HepG2 (cell line): Measurements from ENCODE around the gene NGEF. TPM values are rescaled to one million over a fixed set of nuclear protein-coding genes. Genes with fewer than 3 reads are reported as not detected.

Experiments
- AGO2 ChIP-seq: fragments of 200-400 bp; formaldehyde crosslinking; optimal IDR thresholded peaks from 2 replicates; pipeline ENCODE3; 2017; ENCODE audit warnings: mild to moderate bottlenecking, low read depth, low read length, moderate library complexity
- FOXA1 ChIP-seq, 2 experiments: fragments of 450-650 bp in 1 of 2; sonication (generic) in 1 of 2; formaldehyde crosslinking in 1 of 2; IDR thresholded peaks; 2 replicates each; pipeline versions ENCODE4 v1.4.0 to v1.6.1; 2016 to 2020; ENCODE audit warnings: missing genetic modification reagents in 1 of 2
- FOXK1 ChIP-seq: sonication (generic); formaldehyde crosslinking; IDR thresholded peaks from 2 replicates; pipeline ENCODE4 v1.4.0; 2020; ENCODE audit warnings: low read depth, missing genetic modification reagents, borderline replicate concordance
- MAZ ChIP-seq, 2 experiments: sonication (generic) in 1 of 2; formaldehyde crosslinking in 1 of 2; IDR thresholded peaks; 2 replicates each; pipeline versions ENCODE4 v1.5.0 to v1.6.1; 2012 to 2020; ENCODE audit warnings: low read depth in 2 of 2, mild to moderate bottlenecking in 2 of 2, borderline replicate concordance in 1 of 2, improper control_type of control experiment in 1 of 2, low read length in 1 of 2, missing genetic modification reagents in 1 of 2, moderate library complexity in 1 of 2
- MIER3 ChIP-seq: IDR thresholded peaks from 2 replicates; pipeline ENCODE4 v1.6.1; 2016; ENCODE audit warnings: missing compliant biosample characterization, borderline replicate concordance
- PHF20 ChIP-seq: sonication (generic); formaldehyde crosslinking; IDR thresholded peaks from 2 replicates; pipeline ENCODE4 v1.5.0; 2020; ENCODE audit warnings: mild to moderate bottlenecking, missing genetic modification reagents
- RCOR2 ChIP-seq: IDR thresholded peaks from 2 replicates; pipeline ENCODE4 v1.6.1; 2016; ENCODE audit warnings: missing biosample characterization, missing genetic modification reagents
- RFX1 ChIP-seq: fragments of 450-650 bp; IDR thresholded peaks from 2 replicates; pipeline ENCODE4 v1.6.1; 2017
- RXRB ChIP-seq: IDR thresholded peaks from 2 replicates; pipeline ENCODE4 v1.6.1; 2016; ENCODE audit warnings: borderline replicate concordance, missing genetic modification reagents, missing compliant biosample characterization
- SMAD9 ChIP-seq: sonication (generic); formaldehyde crosslinking; IDR thresholded peaks from 2 replicates; pipeline ENCODE4 v1.5.1; 2020; ENCODE audit warnings: mild to moderate bottlenecking, missing genetic modification reagents
- TOPORS ChIP-seq: sonication (generic); formaldehyde crosslinking; IDR thresholded peaks from 2 replicates; pipeline ENCODE4 v1.8.0; 2023; ENCODE audit warnings: mild to moderate bottlenecking, missing genetic modification reagents
- ZBTB7A ChIP-seq: sonication (generic); formaldehyde crosslinking; IDR thresholded peaks from 2 replicates; pipeline ENCODE4 v1.8.0; 2022; ENCODE audit warnings: mild to moderate bottlenecking, missing genetic modification reagents
- ZNF451 ChIP-seq: sonication (generic); formaldehyde crosslinking; IDR thresholded peaks from 2 replicates; pipeline ENCODE4 v1.5.0; 2020; ENCODE audit warnings: mild to moderate bottlenecking, missing genetic modification reagents
- ZNF746 ChIP-seq: sonication (generic); formaldehyde crosslinking; IDR thresholded peaks from 2 replicates; pipeline ENCODE4 v1.8.0; 2022; ENCODE audit warnings: mild to moderate bottlenecking, missing genetic modification reagents
- ZSCAN30 ChIP-seq: sonication (generic); formaldehyde crosslinking; IDR thresholded peaks from 2 replicates; pipeline ENCODE4 v1.5.0; 2020; ENCODE audit warnings: mild to moderate bottlenecking, missing genetic modification reagents
- polyA plus RNA-seq, 8 experiments: library from polyadenylated mRNA; depleted of rRNA in 3 of 8; stranded (reverse) in 7 of 8; unstranded in 1 of 8; fragments of >200 nt; fragmentation: Illumina TruSeq in 4 of 8; extraction: Trizol in 4 of 8; gene quantifications; 2 replicates each; pipeline versions ENCODE4 v1.2.1 to v1.2.3, GENCODE V29; 2011 to 2016; ENCODE audit warnings: low read depth in 4 of 8, missing spikeins in 1 of 8, mixed read lengths in 1 of 8; ENCODE audit not compliant: insufficient read depth in 1 of 8
- total RNA-seq, 5 experiments: library from RNA; depleted of rRNA; stranded (reverse); fragments of >200 nt; fragmentation: Illumina TruSeq; extraction: Trizol; gene quantifications; 2 replicates each; pipeline ENCODE4 v1.2.3, GENCODE V29; 2016; ENCODE audit warnings: low read depth in 1 of 5
- TF ChIP-seq, protein P1 (sequence below): sonication (generic); formaldehyde crosslinking; IDR thresholded peaks from 2 replicates; pipeline ENCODE4 v1.4.0; 2020; ENCODE audit warnings: mild to moderate bottlenecking, missing genetic modification reagents
- TF ChIP-seq, protein P2 (sequence below): IDR thresholded peaks from 2 replicates; pipeline ENCODE4 v1.6.1; 2016
- TF ChIP-seq, protein P3 (sequence below): sonication (generic); formaldehyde crosslinking; IDR thresholded peaks from 2 replicates; pipeline ENCODE4 v1.5.1; 2020; ENCODE audit warnings: mild to moderate bottlenecking, missing genetic modification reagents, moderate library complexity
- TF ChIP-seq, protein P4 (sequence below): sonication (generic); formaldehyde crosslinking; IDR thresholded peaks from 2 replicates; pipeline ENCODE4 v1.5.0; 2020; ENCODE audit warnings: missing genetic modification reagents

The NGEF gene
- total and polyA plus RNA-seq, 2 of the 13 experiments (the other 11 are each of a cell fraction or from before 2014, with no cell fraction given): 14.4 to 36.9 TPM

DNA sequence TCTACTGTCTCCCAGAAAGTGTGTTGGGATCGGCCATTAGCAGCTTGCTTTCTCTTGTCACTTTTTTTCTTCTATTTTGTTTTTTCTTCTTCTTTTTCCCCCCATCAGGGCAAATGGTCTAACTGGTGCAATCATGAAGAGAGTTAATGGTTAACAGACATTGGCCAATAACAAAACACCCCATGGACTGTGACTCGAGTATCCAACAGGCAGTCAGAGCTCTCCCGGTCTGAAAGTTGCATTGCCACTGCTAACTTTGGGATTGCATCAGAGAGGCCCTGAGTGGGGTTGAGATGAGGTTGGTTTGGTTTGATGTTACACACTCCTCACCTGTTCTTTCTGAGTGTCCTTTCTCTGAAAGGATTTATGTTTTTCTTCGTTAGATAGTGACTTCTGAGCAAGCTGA, 155.9 kb downstream of the NGEF start (continued):
- TF ChIP-seq FOXA1 (IDR thresholded peaks at IDR 0.05) (no peak), FOXA1 (CRISPR knock-in tag; IDR thresholded peaks at IDR 0.05) (peak; percentile 65; the same call in 1 of the 2 replicates), SMAD9 (no peak), MIER3 (CRISPR knock-in tag) (peak; percentile 93; the same call in 1 of the 2 replicates), RCOR2 (CRISPR knock-in tag) (peak; percentile 95), ZSCAN30 (CRISPR knock-in tag) (no peak), RXRB (CRISPR knock-in tag) (peak; percentile 90), ZNF451 (no peak), TOPORS (CRISPR knock-in tag) (no peak), RFX1 (no peak), ZBTB7A (no peak), MAZ (IDR thresholded peaks at IDR 0.05; ENCODE audit: borderline replicate concordance, low read depth, low read length) (no peak), MAZ (CRISPR knock-in tag; IDR thresholded peaks at IDR 0.05; ENCODE audit: low read depth) (peak; percentile 56), ZNF746 (peak; percentile 57; the same call in 1 of the 2 replicates), FOXK1 (CRISPR knock-in tag) (no peak; the same call in 1 of the 2 replicates), PHF20 (CRISPR knock-in tag) (no peak), AGO2 (no peak)
- TF ChIP-seq, protein P1, sequence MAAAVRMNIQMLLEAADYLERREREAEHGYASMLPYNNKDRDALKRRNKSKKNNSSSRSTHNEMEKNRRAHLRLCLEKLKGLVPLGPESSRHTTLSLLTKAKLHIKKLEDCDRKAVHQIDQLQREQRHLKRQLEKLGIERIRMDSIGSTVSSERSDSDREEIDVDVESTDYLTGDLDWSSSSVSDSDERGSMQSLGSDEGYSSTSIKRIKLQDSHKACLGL: no peak
- TF ChIP-seq, protein P2, sequence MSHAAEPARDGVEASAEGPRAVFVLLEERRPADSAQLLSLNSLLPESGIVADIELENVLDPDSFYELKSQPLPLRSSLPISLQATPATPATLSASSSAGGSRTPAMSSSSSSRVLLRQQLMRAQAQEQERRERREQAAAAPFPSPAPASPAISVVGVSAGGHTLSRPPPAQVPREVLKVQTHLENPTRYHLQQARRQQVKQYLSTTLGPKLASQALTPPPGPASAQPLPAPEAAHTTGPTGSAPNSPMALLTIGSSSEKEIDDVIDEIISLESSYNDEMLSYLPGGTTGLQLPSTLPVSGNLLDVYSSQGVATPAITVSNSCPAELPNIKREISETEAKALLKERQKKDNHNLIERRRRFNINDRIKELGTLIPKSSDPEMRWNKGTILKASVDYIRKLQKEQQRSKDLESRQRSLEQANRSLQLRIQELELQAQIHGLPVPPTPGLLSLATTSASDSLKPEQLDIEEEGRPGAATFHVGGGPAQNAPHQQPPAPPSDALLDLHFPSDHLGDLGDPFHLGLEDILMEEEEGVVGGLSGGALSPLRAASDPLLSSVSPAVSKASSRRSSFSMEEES (CRISPR knock-in tag): peak; percentile 80
- TF ChIP-seq, protein P3, sequence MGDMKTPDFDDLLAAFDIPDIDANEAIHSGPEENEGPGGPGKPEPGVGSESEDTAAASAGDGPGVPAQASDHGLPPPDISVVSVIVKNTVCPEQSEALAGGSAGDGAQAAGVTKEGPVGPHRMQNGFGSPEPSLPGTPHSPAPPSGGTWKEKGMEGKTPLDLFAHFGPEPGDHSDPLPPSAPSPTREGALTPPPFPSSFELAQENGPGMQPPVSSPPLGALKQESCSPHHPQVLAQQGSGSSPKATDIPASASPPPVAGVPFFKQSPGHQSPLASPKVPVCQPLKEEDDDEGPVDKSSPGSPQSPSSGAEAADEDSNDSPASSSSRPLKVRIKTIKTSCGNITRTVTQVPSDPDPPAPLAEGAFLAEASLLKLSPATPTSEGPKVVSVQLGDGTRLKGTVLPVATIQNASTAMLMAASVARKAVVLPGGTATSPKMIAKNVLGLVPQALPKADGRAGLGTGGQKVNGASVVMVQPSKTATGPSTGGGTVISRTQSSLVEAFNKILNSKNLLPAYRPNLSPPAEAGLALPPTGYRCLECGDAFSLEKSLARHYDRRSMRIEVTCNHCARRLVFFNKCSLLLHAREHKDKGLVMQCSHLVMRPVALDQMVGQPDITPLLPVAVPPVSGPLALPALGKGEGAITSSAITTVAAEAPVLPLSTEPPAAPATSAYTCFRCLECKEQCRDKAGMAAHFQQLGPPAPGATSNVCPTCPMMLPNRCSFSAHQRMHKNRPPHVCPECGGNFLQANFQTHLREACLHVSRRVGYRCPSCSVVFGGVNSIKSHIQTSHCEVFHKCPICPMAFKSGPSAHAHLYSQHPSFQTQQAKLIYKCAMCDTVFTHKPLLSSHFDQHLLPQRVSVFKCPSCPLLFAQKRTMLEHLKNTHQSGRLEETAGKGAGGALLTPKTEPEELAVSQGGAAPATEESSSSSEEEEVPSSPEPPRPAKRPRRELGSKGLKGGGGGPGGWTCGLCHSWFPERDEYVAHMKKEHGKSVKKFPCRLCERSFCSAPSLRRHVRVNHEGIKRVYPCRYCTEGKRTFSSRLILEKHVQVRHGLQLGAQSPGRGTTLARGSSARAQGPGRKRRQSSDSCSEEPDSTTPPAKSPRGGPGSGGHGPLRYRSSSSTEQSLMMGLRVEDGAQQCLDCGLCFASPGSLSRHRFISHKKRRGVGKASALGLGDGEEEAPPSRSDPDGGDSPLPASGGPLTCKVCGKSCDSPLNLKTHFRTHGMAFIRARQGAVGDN (CRISPR knock-in tag): no peak
- TF ChIP-seq, protein P4, sequence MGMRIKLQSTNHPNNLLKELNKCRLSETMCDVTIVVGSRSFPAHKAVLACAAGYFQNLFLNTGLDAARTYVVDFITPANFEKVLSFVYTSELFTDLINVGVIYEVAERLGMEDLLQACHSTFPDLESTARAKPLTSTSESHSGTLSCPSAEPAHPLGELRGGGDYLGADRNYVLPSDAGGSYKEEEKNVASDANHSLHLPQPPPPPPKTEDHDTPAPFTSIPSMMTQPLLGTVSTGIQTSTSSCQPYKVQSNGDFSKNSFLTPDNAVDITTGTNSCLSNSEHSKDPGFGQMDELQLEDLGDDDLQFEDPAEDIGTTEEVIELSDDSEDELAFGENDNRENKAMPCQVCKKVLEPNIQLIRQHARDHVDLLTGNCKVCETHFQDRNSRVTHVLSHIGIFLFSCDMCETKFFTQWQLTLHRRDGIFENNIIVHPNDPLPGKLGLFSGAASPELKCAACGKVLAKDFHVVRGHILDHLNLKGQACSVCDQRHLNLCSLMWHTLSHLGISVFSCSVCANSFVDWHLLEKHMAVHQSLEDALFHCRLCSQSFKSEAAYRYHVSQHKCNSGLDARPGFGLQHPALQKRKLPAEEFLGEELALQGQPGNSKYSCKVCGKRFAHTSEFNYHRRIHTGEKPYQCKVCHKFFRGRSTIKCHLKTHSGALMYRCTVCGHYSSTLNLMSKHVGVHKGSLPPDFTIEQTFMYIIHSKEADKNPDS (CRISPR knock-in tag): peak; percentile 60; the same call in 1 of the 2 replicates
